ENCODE results near the gene MTCL1.

MTCL1 gene

GRCh38 chr18:8705238-8705960 lies at the start of gene MTCL1:
Gene MTCL1 (plus strand): TSS chr18:8705556. CDS start chr18:8705661, 105 bp downstream.
- peak in 27 of 51 donors; percentile 37 to 82 (median 62) for DNase-seq

- no peak for DNase-seq
Measured at GRCh38 chr18:8656232-8656631, 49.1 kb upstream of the MTCL1 start.

- DNase-seq = peak in 3 of 51 donors; percentile 7 to 28 (median 16)
Measured at GRCh38 chr18:8657050-8657820, 48.1 kb upstream of the MTCL1 start.

GRCh38 chr18:8657873-8658470 lies 47.4 kb upstream of the MTCL1 start:
- peak in 14 of 51 donors; percentile 6 to 43 (median 10) for DNase-seq

DNA sequence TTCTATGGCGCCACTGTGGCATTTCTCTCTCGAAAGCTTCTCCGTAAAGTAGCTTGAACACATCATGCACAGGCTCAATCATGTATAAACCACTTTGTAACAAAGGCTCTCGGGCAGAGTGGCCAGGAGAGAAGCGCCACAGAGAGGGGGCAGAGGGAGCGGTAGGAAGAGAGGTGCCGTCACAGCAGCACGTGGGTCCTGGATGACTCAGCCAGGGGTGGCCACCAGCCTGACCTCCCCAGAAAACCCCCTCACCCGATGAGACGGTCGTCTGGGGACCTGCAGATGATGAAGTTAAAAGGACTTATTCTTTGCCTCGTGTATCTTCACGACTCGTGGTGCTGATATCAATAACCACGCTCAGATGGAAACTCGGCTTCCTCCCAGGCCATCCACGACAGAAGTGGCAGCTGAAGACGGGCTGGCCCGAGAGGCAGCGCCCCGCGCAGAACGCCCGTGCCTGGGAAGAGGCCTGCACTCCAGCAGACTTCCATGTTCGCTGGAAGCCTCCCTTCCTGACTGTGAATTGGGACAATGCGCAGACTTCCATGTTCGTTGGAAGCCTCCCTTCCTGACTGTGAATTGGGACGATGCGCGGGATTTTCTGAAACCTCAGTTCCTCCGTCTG lies 46.4 kb upstream of the MTCL1 start:
- DNase-seq = no peak

DNA sequence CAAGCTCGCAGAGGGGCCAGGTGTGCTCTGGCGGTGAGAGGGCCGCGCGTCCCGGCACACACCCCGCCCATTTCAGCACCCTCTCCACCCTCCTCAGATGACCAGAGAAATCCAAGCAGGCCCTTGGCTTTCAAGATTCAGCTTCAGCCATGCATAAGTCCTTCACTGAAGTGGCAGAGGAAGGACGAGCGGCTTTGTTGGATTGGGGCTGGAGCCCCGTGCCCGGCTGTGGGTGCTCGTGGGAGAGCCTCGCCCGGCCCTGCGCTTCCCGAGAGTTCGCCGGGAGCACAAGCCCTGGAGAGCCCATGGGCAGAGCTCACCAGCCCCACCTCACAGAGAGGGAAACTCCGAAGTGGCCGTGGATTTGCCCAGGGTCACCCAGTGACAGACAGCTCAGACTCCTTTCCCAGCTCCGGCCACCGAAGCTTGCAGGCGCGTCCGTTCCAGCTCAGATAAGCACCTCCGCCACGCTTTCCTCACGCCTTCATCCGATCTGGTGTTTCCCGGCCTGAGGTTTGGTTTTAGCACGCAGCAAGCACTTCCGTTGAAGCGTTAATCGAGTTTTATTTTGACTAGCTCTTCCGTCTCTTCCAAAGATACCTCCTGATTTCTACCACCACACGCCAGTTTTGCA lies 45.6 kb upstream of the MTCL1 start:
- no peak for DNase-seq

- no peak for DNase-seq
Measured at GRCh38 chr18:8660316-8660715, 45.0 kb upstream of the MTCL1 start.

DNA sequence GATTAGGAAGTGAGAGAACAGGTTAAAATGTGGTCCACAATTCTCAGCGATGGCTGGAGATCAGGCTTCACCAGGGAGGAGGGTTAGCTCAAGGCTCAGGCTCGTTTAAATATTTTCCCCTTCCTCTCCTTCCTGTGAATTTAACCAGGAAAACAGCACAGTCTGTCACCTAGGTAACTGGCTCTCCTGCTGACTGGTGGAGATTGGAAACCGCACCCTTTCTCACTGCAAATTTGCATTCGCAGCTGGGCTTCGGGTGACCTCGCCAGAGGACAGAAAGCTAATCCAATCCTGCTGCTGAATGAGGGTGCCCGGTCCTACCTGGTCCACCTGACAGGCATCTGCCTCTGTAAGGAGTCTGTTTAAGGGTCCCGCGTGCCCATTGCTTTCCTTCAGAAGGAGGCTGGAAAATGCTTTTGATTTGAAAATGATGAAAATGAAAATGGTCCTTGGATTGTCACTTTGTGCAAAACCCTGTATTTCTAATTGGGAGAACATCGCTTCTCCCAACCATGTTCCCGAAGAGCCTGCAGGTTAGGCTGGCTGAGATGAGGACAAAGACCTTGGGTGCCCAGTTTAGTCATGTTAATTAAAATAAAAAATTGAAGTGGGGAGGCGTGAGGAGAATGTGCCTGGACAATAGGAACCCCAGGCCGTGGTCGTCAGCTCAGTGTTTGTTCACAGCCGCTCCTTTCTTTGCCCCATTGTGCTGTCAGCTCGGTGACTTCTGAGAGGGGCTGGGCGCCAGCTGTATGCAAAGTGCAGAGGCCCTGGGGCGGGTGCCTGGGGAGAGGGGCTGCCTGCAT lies 43.4 kb upstream of the MTCL1 start:
- peak in 7 of 51 donors; percentile 5 to 38 (median 20) for DNase-seq

- DNase-seq = no peak
Measured at GRCh38 chr18:8662560-8663255, 42.6 kb upstream of the MTCL1 start.

DNA sequence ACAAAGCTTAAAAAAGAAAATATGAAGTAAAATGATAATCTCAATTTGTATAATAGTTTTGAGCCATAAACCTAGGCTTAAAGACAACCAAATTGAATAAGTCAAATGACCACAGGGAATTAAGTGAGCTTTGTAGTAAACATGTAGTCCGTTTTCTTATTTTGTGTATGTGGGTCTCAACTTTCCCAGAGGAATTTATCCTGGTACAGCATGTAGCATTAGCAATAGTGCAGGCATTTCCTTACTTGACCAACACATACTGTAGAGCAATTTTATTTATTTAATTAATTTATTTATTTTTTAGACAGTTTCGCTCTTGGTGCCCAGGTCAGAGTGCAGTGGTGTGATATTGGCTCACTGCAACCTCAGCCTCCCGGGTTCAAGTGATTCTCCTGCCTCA lies 37.5 kb upstream of the MTCL1 start:
- no peak for DNase-seq

DNA sequence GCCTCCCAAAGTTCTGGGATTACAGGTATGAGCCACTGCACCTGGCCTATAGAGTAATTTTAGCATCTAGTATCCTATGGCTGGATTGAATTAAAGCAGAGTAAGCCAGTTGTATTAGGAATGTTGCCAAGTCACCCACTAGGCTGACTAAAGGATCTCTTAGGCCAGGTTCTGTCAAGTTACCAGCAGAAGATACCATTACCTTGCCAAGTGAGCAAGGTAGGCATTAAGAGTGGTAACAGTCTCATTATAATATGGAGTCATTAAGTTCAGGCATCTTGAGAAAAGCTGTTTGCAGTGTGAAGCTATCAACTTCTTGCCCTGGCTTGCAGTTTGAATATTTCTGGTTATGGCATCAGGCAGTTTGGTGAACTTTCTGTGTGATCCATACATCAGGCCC lies 37.0 kb upstream of the MTCL1 start:
- DNase-seq = no peak

DNA sequence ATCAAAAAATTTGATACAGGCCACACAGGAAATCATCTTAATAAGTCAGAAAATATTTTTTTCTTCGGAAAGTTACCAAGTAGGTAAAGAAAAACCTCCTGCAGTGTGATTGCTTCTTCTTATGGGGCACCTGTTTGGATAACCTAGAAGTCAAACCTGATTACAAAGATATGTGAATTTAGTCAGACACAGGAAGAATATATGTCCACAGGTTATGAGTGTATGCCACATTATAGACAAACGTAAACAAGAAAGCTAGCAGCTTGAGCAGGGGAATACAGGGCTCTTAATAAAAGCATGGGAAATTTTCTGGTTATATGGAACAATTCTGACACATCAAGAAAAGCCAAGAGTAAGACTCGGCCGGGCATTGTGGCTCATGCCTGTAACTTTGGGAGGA lies 35.8 kb upstream of the MTCL1 start:
- no peak for DNase-seq

DNA sequence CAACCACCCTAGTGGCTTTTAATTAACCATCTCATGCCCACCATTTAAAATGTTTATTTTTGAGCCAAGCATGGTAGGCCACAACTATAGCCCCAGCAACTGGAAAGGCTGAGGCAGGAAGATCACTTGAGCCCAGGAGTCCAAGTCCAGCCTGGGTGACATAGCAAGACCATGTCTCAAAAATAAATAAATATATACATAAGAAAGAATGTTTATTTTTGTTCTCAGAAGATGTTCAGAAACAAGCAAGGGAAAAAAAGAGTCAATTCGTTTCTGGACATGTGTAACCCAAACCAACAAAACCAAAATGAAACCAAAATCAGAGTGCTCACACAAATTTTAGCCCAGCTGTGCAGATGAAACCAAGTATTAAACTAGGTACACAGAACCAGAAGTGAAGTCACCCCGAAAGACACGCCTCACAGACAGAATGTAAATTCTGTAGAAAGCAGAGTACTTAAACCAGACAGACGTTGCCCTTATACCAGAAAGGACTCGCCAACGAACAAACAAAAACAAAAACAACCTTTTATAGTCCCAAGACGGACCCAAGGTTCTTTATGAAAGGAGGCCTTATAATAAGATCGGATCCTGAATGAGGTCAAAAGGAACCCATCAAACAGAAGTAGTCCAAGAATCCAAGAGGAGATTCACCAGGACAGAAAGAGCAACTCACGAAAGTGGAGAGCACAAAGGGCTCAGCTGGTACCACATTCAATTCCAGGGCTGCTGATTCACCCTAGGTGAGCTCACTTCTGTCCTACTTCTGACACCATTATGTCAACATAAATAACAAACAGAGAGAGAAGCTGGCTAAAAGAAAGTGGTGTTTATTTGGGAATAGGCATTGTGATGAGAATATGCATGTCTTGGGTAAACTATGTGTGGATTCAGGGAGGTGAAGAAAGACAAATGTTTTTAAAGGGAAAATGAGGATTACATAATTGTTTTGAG lies 31.8 kb upstream of the MTCL1 start:
- DNase-seq = no peak

DNA sequence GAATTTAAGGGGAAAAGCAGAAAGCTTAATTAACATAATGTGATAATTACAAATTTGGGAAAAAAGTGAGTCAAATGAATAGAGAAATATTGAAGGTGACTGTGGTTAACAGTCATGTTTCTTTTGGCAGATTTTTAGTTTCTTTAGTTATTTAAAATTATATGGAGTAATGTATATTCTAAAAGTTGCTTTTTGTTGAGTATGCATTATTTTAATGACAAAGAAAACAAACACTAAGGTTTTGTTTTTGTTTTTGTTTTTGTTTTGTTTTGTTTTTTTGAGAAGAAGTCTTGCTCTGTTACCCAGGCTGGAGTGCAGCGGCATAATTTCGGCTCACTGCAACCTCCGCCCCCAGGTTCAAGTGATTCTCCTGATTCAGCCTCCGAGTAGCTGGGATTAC lies 30.3 kb upstream of the MTCL1 start:
- DNase-seq = no peak

GRCh38 chr18:8681196-8681595 lies 24.2 kb upstream of the MTCL1 start:
- DNase-seq = no peak

- no peak for DNase-seq
Measured at GRCh38 chr18:8684577-8684976, 20.8 kb upstream of the MTCL1 start.

DNA sequence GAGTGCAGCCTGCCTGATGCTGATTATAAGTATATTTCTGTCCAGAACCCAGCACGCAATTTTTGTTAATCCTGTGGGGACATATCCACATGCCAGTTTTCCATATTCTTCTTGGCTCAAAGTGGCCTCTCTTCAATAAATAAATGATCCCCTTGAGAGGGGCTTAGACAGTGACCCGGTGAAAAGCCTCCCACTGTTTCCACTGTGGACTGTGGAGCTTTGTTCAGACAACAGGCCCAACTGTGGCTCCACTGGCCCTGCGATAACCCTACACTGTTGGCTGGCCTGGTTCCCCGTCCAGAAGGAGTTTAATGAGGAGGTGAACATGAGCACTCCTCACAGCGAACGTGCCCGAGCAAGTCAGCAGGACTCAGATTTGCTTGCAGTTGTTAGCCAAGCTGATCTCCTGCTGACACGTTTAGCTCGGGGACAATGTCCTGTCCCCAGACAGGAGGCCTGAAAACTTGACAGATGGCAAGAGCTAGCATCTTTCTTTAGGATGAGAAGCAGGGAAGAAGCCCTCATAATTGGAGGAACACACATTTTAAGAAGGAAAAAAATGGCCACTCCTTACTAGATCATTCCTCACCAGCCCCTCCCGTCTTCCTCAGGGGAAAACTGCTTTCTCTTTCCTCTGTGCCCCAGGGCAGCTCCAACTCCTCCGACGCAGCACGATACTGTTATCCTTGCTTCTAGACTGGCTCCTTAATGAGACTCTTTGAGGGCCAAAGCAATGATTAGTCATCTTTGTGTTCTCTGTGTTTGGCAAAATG lies 20.0 kb upstream of the MTCL1 start:
- DNase-seq = no peak

DNA sequence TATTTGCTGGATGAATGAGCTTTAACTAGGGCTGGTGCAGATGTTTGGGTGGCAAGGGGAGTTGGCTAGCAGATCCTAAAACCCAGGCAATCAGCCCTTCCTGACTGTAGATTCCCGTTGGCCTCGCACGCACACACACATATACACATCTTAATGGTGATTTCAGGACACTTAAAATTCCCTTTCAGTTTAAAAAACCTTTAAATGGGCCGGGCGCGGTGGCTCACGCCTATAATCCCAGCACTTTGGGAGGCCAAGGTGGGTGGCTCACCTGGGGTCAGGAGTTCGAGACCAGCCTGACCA lies 19.5 kb upstream of the MTCL1 start:
- DNase-seq = no peak
